IgD-negative memory B cell (primary cell): ENCODE measurements around the gene CD300A. TPM values are rescaled to one million over a fixed set of nuclear protein-coding genes. Genes with fewer than 3 reads are reported as not detected.
A peak's percentile ranks its signal among the peaks of the same experiment; 100 is the strongest.

ENCODE experiments used
- H3K27ac Mint-ChIP-seq, 3 donors: one replicate each; pipeline ENCODE4 v1.8.0; 2020 to 2022; ENCODE audit warnings: mild to moderate bottlenecking in 3 of 3, mixed read lengths in 3 of 3, moderate library complexity in 1 of 3
- H3K27me3 Mint-ChIP-seq: one replicate; pipeline ENCODE4 v1.8.0; 2021; ENCODE audit warnings: mixed read lengths
- H3K36me3 Mint-ChIP-seq: one replicate; pipeline ENCODE4 v1.8.0; 2020; ENCODE audit warnings: mild to moderate bottlenecking, mixed read lengths
- H3K4me1 Mint-ChIP-seq, 3 donors: one replicate each; pipeline ENCODE4 v1.8.0; 2020 to 2022; ENCODE audit warnings: mixed read lengths in 3 of 3, mild to moderate bottlenecking in 1 of 3
- H3K4me3 Mint-ChIP-seq, 4 donors: one replicate each; pipeline ENCODE4 v1.8.0; 2020 to 2022; ENCODE audit warnings: mild to moderate bottlenecking in 4 of 4, mixed read lengths in 4 of 4, moderate library complexity in 3 of 4
- H3K9me3 Mint-ChIP-seq, 3 donors: one replicate each; pipeline ENCODE4 v1.8.0; 2020 to 2021; ENCODE audit warnings: mixed read lengths in 3 of 3, mild to moderate bottlenecking in 1 of 3
- polyA plus RNA-seq: library from polyadenylated mRNA; unstranded; fragments of 300-500 nt; fragmentation: Illumina TruSeq; gene quantifications from one replicate; pipeline ENCODE4 v1.2.3, GENCODE V29; 2021

CD300A gene
- polyA plus RNA-seq, 1 donor from 2014 or later, result 28.0 TPM

GRCh38 chr17:74432424-74432690 lies 34.1 kb upstream of the CD300A start:
- no peaks in the 10 kb centered on the region for H3K36me3 Mint-ChIP-seq
- H3K4me1 Mint-ChIP-seq, result peaks cover 1 to 12% (median 5%) of the 10 kb centered on the region in 3 donors
- peaks cover 0 to 12% (median 10%) of the 10 kb centered on the region in 3 donors for H3K9me3 Mint-ChIP-seq
- H3K4me3 Mint-ChIP-seq, result no peak overlapping the region
- H3K27me3 Mint-ChIP-seq, result peaks cover 44% of the 10 kb centered on the region
- no peak overlapping the region for H3K27ac Mint-ChIP-seq

DNA sequence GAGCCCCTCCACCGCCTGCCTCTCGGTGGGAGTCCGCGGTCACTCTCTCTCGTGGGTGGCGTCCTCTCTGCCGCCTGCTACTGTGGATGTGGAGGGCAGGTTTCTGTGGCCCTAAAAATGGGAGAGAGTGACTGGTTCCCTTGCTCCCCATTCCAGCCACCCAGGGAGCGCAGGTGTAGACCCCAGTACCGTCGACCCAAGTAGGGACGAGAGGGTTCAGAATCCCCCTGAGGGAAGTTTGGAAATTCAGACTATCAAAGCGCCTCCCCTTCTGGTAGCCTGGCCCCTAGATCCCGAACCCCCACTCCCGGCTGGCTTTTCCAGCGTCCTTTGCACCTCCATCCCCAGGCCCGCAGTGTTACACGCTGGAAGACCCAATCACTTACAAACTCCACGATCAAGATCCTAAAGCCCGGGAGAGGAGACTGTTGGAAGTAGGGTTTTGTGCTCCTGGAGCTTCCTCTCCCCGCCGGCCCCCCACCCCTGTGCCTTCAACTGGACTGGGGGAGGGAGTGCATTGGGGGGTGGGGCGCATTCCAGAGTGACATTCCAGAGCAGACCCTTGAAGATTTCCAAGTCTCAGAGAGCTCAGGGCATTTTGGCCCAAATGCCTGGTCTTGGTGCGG lies 33.6 kb upstream of the CD300A start:
- H3K27ac Mint-ChIP-seq, result no peak overlapping the region
- H3K27me3 Mint-ChIP-seq, result peaks cover 44% of the 10 kb centered on the region
- peak overlapping the region in 3 of 4 donors; percentile 30 to 67 (median 63) for H3K4me3 Mint-ChIP-seq
- peaks cover 0 to 17% (median 12%) of the 10 kb centered on the region in 3 donors for H3K9me3 Mint-ChIP-seq
- peaks cover 1 to 12% (median 5%) of the 10 kb centered on the region in 3 donors for H3K4me1 Mint-ChIP-seq
- no peaks in the 10 kb centered on the region for H3K36me3 Mint-ChIP-seq

DNA sequence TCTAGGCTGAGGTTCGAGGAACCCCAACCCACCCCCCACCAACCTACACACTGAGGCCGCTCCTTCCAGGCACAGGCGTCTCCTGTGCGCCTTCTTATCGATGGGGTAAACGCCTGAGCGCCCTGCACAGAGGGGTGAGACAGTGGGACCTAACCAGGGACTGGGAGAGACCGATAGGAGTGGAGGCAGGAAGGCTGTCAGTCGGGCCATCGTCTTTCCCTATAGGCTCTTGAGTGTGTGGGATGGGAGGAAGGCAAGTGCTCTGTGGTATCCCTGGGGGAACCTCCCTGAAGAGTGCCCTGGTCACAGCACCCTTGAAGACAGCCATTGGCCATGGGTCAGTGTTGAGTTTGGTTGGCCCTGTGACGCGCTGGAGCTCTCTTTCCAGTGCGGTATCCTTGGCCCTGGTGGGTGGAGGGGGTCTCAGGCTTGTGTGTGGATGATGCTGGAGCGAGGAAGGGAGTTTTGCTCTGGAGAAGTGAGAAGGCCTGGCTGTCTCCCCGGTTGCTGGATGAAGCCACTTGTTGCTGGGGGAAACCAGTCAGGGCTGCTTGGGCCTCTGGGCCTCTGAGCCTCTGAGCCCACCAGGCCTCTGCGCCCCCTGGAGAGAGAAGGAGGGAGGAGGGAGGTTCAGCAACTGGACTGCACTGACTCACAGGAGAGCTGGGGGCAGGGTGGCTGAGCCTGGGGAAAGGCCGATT lies 32.9 kb upstream of the CD300A start:
- peaks cover 44% of the 10 kb centered on the region for H3K27me3 Mint-ChIP-seq
- H3K27ac Mint-ChIP-seq, result no peak overlapping the region
- no peaks in the 10 kb centered on the region for H3K36me3 Mint-ChIP-seq
- H3K4me1 Mint-ChIP-seq, result peaks cover 1 to 12% (median 5%) of the 10 kb centered on the region in 3 donors
- peak overlapping the region in 1 of 4 donors; percentile 8 for H3K4me3 Mint-ChIP-seq
- peaks cover 1 to 19% (median 13%) of the 10 kb centered on the region in 3 donors for H3K9me3 Mint-ChIP-seq

GRCh38 chr17:74435775-74436359 lies 30.6 kb upstream of the CD300A start:
- H3K27me3 Mint-ChIP-seq, result peaks cover 30% of the 10 kb centered on the region
- peaks cover 3% of the 10 kb centered on the region for H3K36me3 Mint-ChIP-seq
- peaks cover 4 to 24% (median 22%) of the 10 kb centered on the region in 3 donors for H3K9me3 Mint-ChIP-seq
- H3K4me1 Mint-ChIP-seq, result peaks cover 2 to 4% (median 3%) of the 10 kb centered on the region in 3 donors
- no peak overlapping the region for H3K27ac Mint-ChIP-seq
- H3K4me3 Mint-ChIP-seq, result no peak overlapping the region

DNA sequence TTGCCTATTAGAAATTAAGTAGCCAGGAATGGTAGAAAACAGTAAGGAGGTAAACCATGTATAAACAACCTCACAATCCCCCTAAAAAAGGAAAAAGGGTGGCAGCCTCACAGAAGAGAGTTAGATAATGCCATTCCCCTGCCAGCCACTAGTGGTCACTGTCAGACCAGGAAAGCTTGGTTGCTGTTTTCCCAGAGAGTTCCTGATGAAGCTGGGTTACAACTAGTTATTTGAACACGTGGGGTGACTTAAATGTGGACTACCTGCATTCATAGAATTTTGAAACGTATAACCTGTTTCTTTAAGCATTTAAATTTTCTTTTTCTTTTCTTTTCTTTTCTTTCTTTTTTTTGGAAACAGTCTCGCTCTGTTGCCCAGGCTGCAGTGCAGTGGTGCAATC lies 28.7 kb upstream of the CD300A start:
- Mint-ChIP-seq H3K4me1 (peaks cover 3 to 5% (median 4%) of the 10 kb centered on the region in 3 donors), H3K9me3 (peaks cover 4 to 24% (median 22%) of the 10 kb centered on the region in 3 donors), H3K4me3 (no peak overlapping the region), H3K27ac (no peak overlapping the region), H3K27me3 (peaks cover 19% of the 10 kb centered on the region), H3K36me3 (peaks cover 3% of the 10 kb centered on the region)

GRCh38 chr17:74439691-74440567 lies 26.5 kb upstream of the CD300A start:
- H3K4me3 Mint-ChIP-seq, result peak overlapping the region in 1 of 4 donors; percentile 17
- peaks cover 5% of the 10 kb centered on the region for H3K27me3 Mint-ChIP-seq
- H3K27ac Mint-ChIP-seq, result peak overlapping the region in 2 of 3 donors; percentile 51 to 53
- H3K36me3 Mint-ChIP-seq, result peaks cover 3% of the 10 kb centered on the region
- H3K4me1 Mint-ChIP-seq, result peaks cover 7 to 8% (median 8%) of the 10 kb centered on the region in 3 donors
- peaks cover 4 to 24% (median 22%) of the 10 kb centered on the region in 3 donors for H3K9me3 Mint-ChIP-seq

DNA sequence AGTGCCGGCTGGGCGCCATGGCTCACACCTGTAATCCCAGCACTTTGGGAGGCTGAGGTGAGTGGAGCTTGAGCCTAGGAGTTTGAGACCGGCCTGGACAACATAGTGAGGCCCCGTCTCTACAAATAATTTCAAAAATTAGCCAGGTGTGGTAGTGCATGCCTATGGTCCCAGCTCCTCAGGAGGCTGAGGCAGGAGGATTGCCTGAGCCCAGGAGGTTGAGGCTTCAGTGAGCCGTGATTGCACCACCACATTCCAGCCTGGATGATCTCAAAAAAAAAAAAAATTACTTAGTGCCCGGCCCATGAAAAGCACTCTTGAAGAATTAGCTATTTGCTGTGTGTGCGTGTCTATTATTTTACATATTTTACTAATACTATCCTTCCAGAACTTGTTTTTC lies 24.9 kb upstream of the CD300A start:
- Mint-ChIP-seq H3K9me3 (peaks cover 4 to 23% (median 16%) of the 10 kb centered on the region in 3 donors), H3K4me1 (peaks cover 7 to 8% (median 8%) of the 10 kb centered on the region in 3 donors), H3K36me3 (peaks cover 3% of the 10 kb centered on the region), H3K4me3 (no peak overlapping the region), H3K27me3 (peaks cover 4% of the 10 kb centered on the region), H3K27ac (no peak overlapping the region)

GRCh38 chr17:74442291-74442669 lies 24.2 kb upstream of the CD300A start:
- peaks cover 8% of the 10 kb centered on the region for H3K27me3 Mint-ChIP-seq
- no peak overlapping the region for H3K4me3 Mint-ChIP-seq
- peaks cover 3% of the 10 kb centered on the region for H3K36me3 Mint-ChIP-seq
- H3K27ac Mint-ChIP-seq, result peak overlapping the region in 2 of 3 donors; percentile 39 to 83
- H3K9me3 Mint-ChIP-seq, result peaks cover 4 to 15% (median 11%) of the 10 kb centered on the region in 3 donors
- peaks cover 6 to 8% (median 7%) of the 10 kb centered on the region in 3 donors for H3K4me1 Mint-ChIP-seq

GRCh38 chr17:74442670-74443515 lies 23.5 kb upstream of the CD300A start:
- peaks cover 4 to 12% (median 5%) of the 10 kb centered on the region in 3 donors for H3K9me3 Mint-ChIP-seq
- peaks cover 6 to 8% (median 7%) of the 10 kb centered on the region in 3 donors for H3K4me1 Mint-ChIP-seq
- H3K36me3 Mint-ChIP-seq, result peaks cover 3% of the 10 kb centered on the region

GRCh38 chr17:74443516-74444296 lies 22.7 kb upstream of the CD300A start:
- Mint-ChIP-seq H3K27me3 (peaks cover 8% of the 10 kb centered on the region), H3K4me1 (peaks cover 6 to 8% (median 7%) of the 10 kb centered on the region in 3 donors), H3K36me3 (peaks cover 3% of the 10 kb centered on the region), H3K27ac (peak overlapping the region in 1 of 3 donors; percentile 93), H3K4me3 (peak overlapping the region in 1 of 4 donors; percentile 12), H3K9me3 (peaks cover under 1 to 10% (median 2%) of the 10 kb centered on the region in 3 donors)

More at GRCh38 chr17:74442670-74443515, 23.5 kb upstream of the CD300A start:
- Mint-ChIP-seq H3K27me3 (peaks cover 8% of the 10 kb centered on the region), H3K27ac (peak overlapping the region; percentile 39 to 83 (median 46)), H3K4me3 (peak overlapping the region; percentile 21 to 93 (median 76))

DNA sequence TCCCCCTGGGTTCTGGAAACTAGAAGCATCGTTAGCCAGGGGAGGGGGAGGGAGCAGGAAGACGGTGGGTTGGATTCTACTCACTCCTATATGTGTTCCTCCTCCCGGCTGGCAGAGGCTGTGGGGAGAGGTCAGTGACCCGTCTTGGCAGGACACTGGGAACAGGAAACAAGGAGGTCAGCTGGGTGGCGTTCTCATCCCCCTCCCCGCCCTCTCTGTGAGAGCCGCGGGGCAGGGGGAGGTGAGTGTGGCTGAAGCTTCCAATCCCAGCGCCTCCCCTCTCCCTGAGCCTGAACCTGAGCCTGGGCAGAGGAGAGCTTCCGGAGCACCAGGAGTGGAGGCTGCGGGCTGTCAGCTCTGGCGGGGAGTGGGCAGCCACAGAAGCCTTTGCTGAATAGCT lies 22.0 kb upstream of the CD300A start:
- Mint-ChIP-seq H3K9me3 (peaks cover 0 to 3% (median 0%) of the 10 kb centered on the region in 3 donors), H3K4me3 (no peak overlapping the region), H3K4me1 (peaks cover 6 to 8% (median 7%) of the 10 kb centered on the region in 3 donors), H3K27ac (no peak overlapping the region), H3K36me3 (peaks cover 2% of the 10 kb centered on the region), H3K27me3 (peaks cover 8% of the 10 kb centered on the region)

DNA sequence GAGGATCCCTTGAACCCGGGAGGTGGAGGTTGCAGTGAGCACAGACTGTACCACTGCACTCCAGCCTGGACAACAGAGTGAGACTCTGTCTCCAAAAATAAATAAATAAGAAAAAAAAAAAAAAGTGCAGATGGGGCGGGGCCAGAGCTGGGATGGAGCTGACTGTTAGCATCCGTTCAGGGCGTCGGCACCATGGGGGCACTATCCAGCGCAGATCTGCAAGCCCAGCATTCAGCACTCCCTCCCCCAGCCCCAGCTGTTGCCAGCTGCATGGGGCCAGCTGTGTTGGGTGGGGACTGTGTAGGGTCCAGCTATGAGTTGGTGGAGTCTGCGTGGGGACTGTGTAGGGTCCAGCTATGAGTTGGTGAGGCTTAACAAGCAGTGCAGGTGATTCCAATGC lies 21.3 kb upstream of the CD300A start:
- H3K36me3 Mint-ChIP-seq, result no peaks in the 10 kb centered on the region
- H3K4me3 Mint-ChIP-seq, result no peak overlapping the region
- H3K4me1 Mint-ChIP-seq, result peaks cover 5 to 7% (median 6%) of the 10 kb centered on the region in 3 donors
- H3K27ac Mint-ChIP-seq, result no peak overlapping the region
- H3K27me3 Mint-ChIP-seq, result peaks cover 8% of the 10 kb centered on the region
- H3K9me3 Mint-ChIP-seq, result peaks cover 0 to under 1% (median 0%) of the 10 kb centered on the region in 3 donors
